Measurements from ENCODE around the gene PCNX3. TPM values are rescaled to one million over a fixed set of nuclear protein-coding genes. Genes with fewer than 3 reads are reported as not detected.

Gene PCNX3
- total and polyA plus RNA-seq, 2 of the 4 experiments (the other 2 are of a cell fraction) = 5.6 to 33.2 TPM

DNA sequence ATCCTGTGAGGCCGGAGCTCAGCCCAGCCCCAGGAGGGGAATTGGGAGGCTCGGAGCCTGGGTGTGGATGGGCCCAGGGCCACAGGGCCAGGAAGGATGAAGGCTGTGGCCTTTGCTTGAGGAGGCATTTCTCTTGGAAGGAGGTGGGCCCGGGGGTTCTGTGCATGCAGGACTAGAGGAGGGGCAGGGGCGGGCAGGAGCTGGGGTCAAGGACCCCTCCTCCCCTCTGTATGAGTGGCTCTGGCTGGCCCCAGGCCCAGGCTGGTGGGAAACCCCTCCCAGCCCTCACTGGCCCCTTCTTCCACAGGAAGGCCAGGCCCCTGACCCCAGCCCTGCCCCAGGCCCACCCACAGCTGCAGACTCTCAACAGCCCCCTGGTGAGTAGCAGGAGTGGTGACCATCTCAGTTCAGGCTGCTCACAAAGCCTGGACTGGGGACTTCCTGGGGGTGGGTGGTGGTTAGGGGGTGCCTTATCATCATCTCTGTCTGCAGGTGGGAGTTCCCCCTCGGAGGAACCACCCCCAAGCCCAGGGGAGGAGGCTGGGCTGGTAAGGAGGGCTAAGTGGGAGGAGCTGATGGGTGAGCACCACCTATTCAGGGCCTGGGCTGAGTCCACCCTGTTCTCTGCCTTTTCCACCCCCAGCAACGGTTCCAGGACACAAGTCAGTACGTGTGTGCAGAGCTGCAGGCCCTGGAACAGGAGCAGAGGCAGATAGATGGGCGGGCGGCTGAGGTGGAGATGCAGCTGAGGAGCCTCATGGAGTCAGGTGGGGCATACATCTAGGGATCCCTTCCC lies 25.9 kb upstream of the PCNX3 start:
- Histone ChIP-seq H3K4me3 (ENCODE audit: insufficient read depth, low read depth, low read length) (no peak overlapping the region), H2BK5ac (ENCODE audit: low read depth, low read length, poor library complexity, severe bottlenecking) (no peak overlapping the region), H3K79me1 (ENCODE audit: low read depth in 1 of 2, low read length in 2 of 2) (peaks cover 0 to 16% of the 10 kb centered on the region in 2 experiments; a peak in 1 of 4 replicates), H3K9me1 (ENCODE audit: insufficient read depth, low read length) (no peaks in the 10 kb centered on the region), H3K36me3 (ENCODE audit: control insufficient read depth, insufficient read depth, low read length) (peaks cover 32% of the 10 kb centered on the region), H3K14ac (replicated peaks; ENCODE audit: low read depth, low read length) (no peak overlapping the region), H2AK5ac (ENCODE audit: low read depth, low read length) (no peak overlapping the region), H4K8ac (ENCODE audit: low read depth in 2 of 2, low read length in 2 of 2) (no peak overlapping the region), H3K27me3 (ENCODE audit: control insufficient read depth, insufficient read depth, low read length) (no peaks in the 10 kb centered on the region), H3K23ac (ENCODE audit: low read depth, low read length) (no peak overlapping the region), H4K20me1 (ENCODE audit: insufficient read depth, low read length) (peaks cover 9% of the 10 kb centered on the region), H2BK20ac (ENCODE audit: low read depth, low read length) (no peak overlapping the region), H3K27ac (ENCODE audit: insufficient read depth, low read length) (no peak overlapping the region), H2AFZ (replicated peaks; ENCODE audit: low read length, poor library complexity) (no peak overlapping the region), H3K4ac (ENCODE audit: low read depth, low read length) (no peak overlapping the region), H4K91ac (ENCODE audit: insufficient read depth, low read depth, low read length) (no peak overlapping the region), H2BK15ac (ENCODE audit: low read depth, low read length) (no peak overlapping the region), H3K9me3 (ENCODE audit: control insufficient read depth, insufficient read depth, low read length) (no peaks in the 10 kb centered on the region), H3K56ac (ENCODE audit: extremely low read depth, insufficient read depth, low read length) (no peak overlapping the region), H3K4me2 (ENCODE audit: low read depth, low read length) (no peak overlapping the region), H3K9ac (ENCODE audit: low read depth, low read length) (no peak overlapping the region), H4K5ac (ENCODE audit: low read depth, low read length) (no peak overlapping the region), H3K18ac (ENCODE audit: low read depth, low read length) (no peak overlapping the region), H2BK120ac (ENCODE audit: low read depth, low read length) (no peak overlapping the region), H2AK9ac (replicated peaks; ENCODE audit: low read depth, low read length, poor library complexity) (no peak overlapping the region), H3K4me1 (ENCODE audit: control insufficient read depth, insufficient read depth, low read length) (peaks cover 4% of the 10 kb centered on the region)
- DNase-seq = no peak
- dilution Hi-C loops (cut with HindIII; ENCODE audit: low sequenced_read_pairs, unreplicated experiment) (no loop called here), intact Hi-C loops (cut with micrococcal nuclease) (loop anchor here (2.0 kb wide), 1 partner anchor 13 kb away; the partner anchor contains the start of gene EHBP1L1), in situ Hi-C loops (cut with MboI; ENCODE audit: low sequenced_read_pairs) (no loop called here)
- no peak for ATAC-seq (ENCODE audit: low read depth)
- BruUV-seq (replicated peaks) = no TSS peak
- WGBS, 2 experiments (ENCODE audit: extremely low coverage in 2 of 2, insufficient read length in 1 of 2) = no CpG with 5 or more reads among the region's 9 CpGs
- POLR2A ChIA-PET (ENCODE audit: unreplicated experiment) = interaction anchor here (0.5 kb wide), 1 partner anchor 25 kb away, joined by 5 read pairs; no protein-coding TSS in a partner anchor
- TF ChIP-seq MXI1 (IDR thresholded peaks at IDR 0.05; ENCODE audit: borderline replicate concordance, low read depth, low read length) = no peak
- TF ChIP-seq CHD1 (IDR thresholded peaks at IDR 0.05; ENCODE audit: low read depth, low read length) = no peak
- no peak for TF ChIP-seq RFX5 (IDR thresholded peaks at IDR 0.05; ENCODE audit: low read depth, low read length)
- TF ChIP-seq ELK1 (IDR thresholded peaks at IDR 0.05; ENCODE audit: borderline replicate concordance, low read depth, low read length) = no peak
- CTCF ChIA-PET = interaction anchor here (0.9 kb wide), 1 partner anchor 49 kb away, joined by 4 read pairs; no protein-coding TSS in a partner anchor
